ENCODE data around the gene TOP3A. TPM values are rescaled to one million over a fixed set of nuclear protein-coding genes. Genes with fewer than 3 reads are reported as not detected.
A peak's percentile ranks its signal among the peaks of the same experiment; 100 is the strongest.

TOP3A gene
- total RNA-seq, 4 donors from 2014 or later: 12.0 to 79.0 (median 32.1) TPM

GRCh38 chr17:18258356-18259038 lies 56.3 kb downstream of the TOP3A start, which contains the start of gene FLII:
Gene FLII, minus strand, starts transcription at chr17:18258738. Its CDS starts 48 bp downstream, at chr17:18258690.
- Histone ChIP-seq H3K9me3 (no peaks in the 10 kb centered on the region), H3K4me3 (peak within 1 kb of the TSS; percentile 95 to 98 (median 98)), H3K27ac (peak within 1 kb of the TSS; percentile 97 to 99 (median 98)), H3K36me3 (peaks cover 0 to 19% (median 8%) of the 10 kb centered on the region in 4 donors), H3K27me3 (no peaks in the 10 kb centered on the region), H3K4me1 (peaks cover 26 to 50% (median 45%) of the 10 kb centered on the region in 4 donors)
- 1% methylated on average over 43 of the region's 71 CpGs; no CpG with 5 or more reads in 1 of the 2 donors for WGBS, 2 donors (ENCODE audit: low coverage in 1 of 2)
- intact Hi-C loops (cut with DNase I; ENCODE audit: low total_unique reads) (no loop called here), in situ Hi-C loops (cut with MboI; ENCODE audit: low pct_ligation_motif_present in 1 of 4, low pct_unique_long_range_greater_than_20kb in 1 of 4, low sequenced_read_pairs in 3 of 4) (no loop called here)
- DNase-seq: peak; percentile 71
- TF ChIP-seq POLR2A (IDR thresholded peaks at IDR 0.05) (peak; percentile 60), POLR2AphosphoS5 (IDR thresholded peaks at IDR 0.05) (peak; percentile 71 to 89 (median 78)), EP300 (IDR thresholded peaks at IDR 0.05; ENCODE audit: low read depth) (no peak)

- peak overlapping the region; percentile 95 to 98 (median 98) for H3K4me3 ChIP-seq
- in situ Hi-C loops (cut with MboI; ENCODE audit: low pct_ligation_motif_present in 1 of 4, low pct_unique_long_range_greater_than_20kb in 1 of 4, low sequenced_read_pairs in 3 of 4): no loop called here
- H3K27me3 ChIP-seq: no peaks in the 10 kb centered on the region
- peaks cover 0 to 24% (median 9%) of the 10 kb centered on the region in 4 donors for H3K36me3 ChIP-seq
- 0 to 20% methylated on average over 1 to 4 of the region's 16 CpGs for WGBS, 2 donors (ENCODE audit: low coverage in 1 of 2)
- H3K27ac ChIP-seq: peak overlapping the region; percentile 97 to 99 (median 98)
- DNase-seq: peak; percentile 79
- peaks cover 26 to 50% (median 45%) of the 10 kb centered on the region in 4 donors for H3K4me1 ChIP-seq
- H3K9me3 ChIP-seq: no peaks in the 10 kb centered on the region
- intact Hi-C loops (cut with DNase I; ENCODE audit: low total_unique reads): no loop called here
- TF ChIP-seq EP300 (IDR thresholded peaks at IDR 0.05; ENCODE audit: low read depth) (no peak), POLR2AphosphoS5 (IDR thresholded peaks at IDR 0.05) (peak; percentile 7 to 77 (median 60)), CTCF (IDR thresholded peaks at IDR 0.05) (no peak), POLR2A (IDR thresholded peaks at IDR 0.05) (peak; percentile 70)
Measured at GRCh38 chr17:18257982-18258355, 56.8 kb downstream of the TOP3A start.

- TF ChIP-seq POLR2AphosphoS5 (IDR thresholded peaks at IDR 0.05): no peak
- TF ChIP-seq EP300 (IDR thresholded peaks at IDR 0.05; ENCODE audit: low read depth): no peak
- TF ChIP-seq POLR2A (IDR thresholded peaks at IDR 0.05): no peak
- DNase-seq: peak; percentile 86
- peaks cover 0 to 29% (median 11%) of the 10 kb centered on the region in 4 donors for H3K36me3 ChIP-seq
- no peaks in the 10 kb centered on the region for H3K27me3 ChIP-seq
- H3K4me3 ChIP-seq: peak overlapping the region; percentile 95 to 98 (median 98)
- 10 to 15% methylated on average over 2 to 15 of the region's 18 CpGs for WGBS, 2 donors (ENCODE audit: low coverage in 1 of 2)
- intact Hi-C loops (cut with DNase I; ENCODE audit: low total_unique reads) (no loop called here), in situ Hi-C loops (cut with MboI; ENCODE audit: low pct_ligation_motif_present in 1 of 4, low pct_unique_long_range_greater_than_20kb in 1 of 4, low sequenced_read_pairs in 3 of 4) (no loop called here)
- no peaks in the 10 kb centered on the region for H3K9me3 ChIP-seq
- H3K4me1 ChIP-seq: peaks cover 23 to 46% (median 41%) of the 10 kb centered on the region in 4 donors
- peak overlapping the region; percentile 97 to 99 (median 98) for H3K27ac ChIP-seq
Measured at GRCh38 chr17:18257268-18257981, 57.4 kb downstream of the TOP3A start.

GRCh38 chr17:18256776-18257175 lies 58.0 kb downstream of the TOP3A start:
- TF ChIP-seq EP300 (IDR thresholded peaks at IDR 0.05; ENCODE audit: low read depth) (no peak), CTCF (IDR thresholded peaks at IDR 0.05) (no peak), POLR2A (IDR thresholded peaks at IDR 0.05) (no peak), POLR2AphosphoS5 (IDR thresholded peaks at IDR 0.05) (no peak)
- no peaks in the 10 kb centered on the region for H3K27me3 ChIP-seq
- WGBS, 2 donors (ENCODE audit: low coverage in 1 of 2): 90% methylated on average over 7 of the region's 7 CpGs; no CpG with 5 or more reads in 1 of the 2 donors
- peaks cover 17 to 39% (median 34%) of the 10 kb centered on the region in 4 donors for H3K4me1 ChIP-seq
- H3K9me3 ChIP-seq: no peaks in the 10 kb centered on the region
- H3K27ac ChIP-seq: peak overlapping the region in 3 of 4 donors; percentile 97 to 99 (median 98)
- in situ Hi-C loops (cut with MboI; ENCODE audit: low pct_ligation_motif_present in 1 of 4, low pct_unique_long_range_greater_than_20kb in 1 of 4, low sequenced_read_pairs in 3 of 4): no loop called here
- no peak for DNase-seq
- peaks cover 0 to 36% (median 14%) of the 10 kb centered on the region in 4 donors for H3K36me3 ChIP-seq
- intact Hi-C loops (cut with DNase I; ENCODE audit: low total_unique reads): no loop called here
- peak overlapping the region in 1 of 4 donors; percentile 98 for H3K4me3 ChIP-seq

Data from transverse colon (tissue), 4 donors.